ENCODE results near the gene SLC23A2. TPM values are rescaled to one million over a fixed set of nuclear protein-coding genes. Genes with fewer than 3 reads are reported as not detected.

SLC23A2 gene
- total RNA-seq, 1 experiment from 2014 or later, result 14.6 TPM

DNA sequence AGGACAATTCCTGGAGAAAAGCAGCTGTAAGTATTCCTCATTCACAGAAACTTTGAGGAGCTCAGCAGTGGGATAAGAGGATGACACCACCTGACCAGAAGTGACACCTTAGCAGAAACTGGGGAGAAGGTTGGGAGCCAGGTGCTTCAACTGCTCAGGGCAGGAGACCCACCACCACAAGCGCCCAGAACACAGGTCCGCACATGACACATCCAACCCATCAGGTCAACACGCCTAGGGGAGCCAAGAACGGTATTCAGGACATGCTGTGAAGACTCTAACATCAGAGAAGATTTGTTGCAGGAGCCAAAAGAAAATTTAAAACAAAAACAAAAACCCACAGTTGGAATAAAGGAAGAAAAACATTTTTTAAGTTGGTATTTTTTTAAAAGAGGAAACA, 50.5 kb downstream of the SLC23A2 start:
- intact Hi-C loops (cut with micrococcal nuclease; ENCODE audit: unreplicated experiment) (loop anchor here (10.0 kb wide), 1 partner anchor 346 kb away; no protein-coding TSS in a partner anchor), in situ Hi-C loops (cut with HindIII; ENCODE audit: low pct_unique_long_range_greater_than_20kb, low sequenced_read_pairs) (no loop called here)
- Histone ChIP-seq H3K27me3 (ENCODE audit: control insufficient read depth, insufficient read depth, low read length) (no peaks in the 10 kb centered on the region), H3K9me3 (ENCODE audit: control insufficient read depth, insufficient read depth, low read depth, low read length) (no peaks in the 10 kb centered on the region), H3K4me1 (ENCODE audit: control insufficient read depth, insufficient read depth, low read length) (no peaks in the 10 kb centered on the region), H3K36me3 (ENCODE audit: control insufficient read depth, insufficient read depth, low read length) (no peaks in the 10 kb centered on the region), H3K27ac (ENCODE audit: low read length) (no peak overlapping the region), H3K4me3 (ENCODE audit: low read depth in 2 of 2, low read length in 2 of 2) (no peak overlapping the region)
- ChIA-PET CTCF (no interaction called here), POLR2A (no interaction called here)
- no TSS peak for BruUV-seq (replicated peaks)
- no peak for ATAC-seq
- TF ChIP-seq POLR2AphosphoS5 (IDR thresholded peaks at IDR 0.05; ENCODE audit: low read depth, low read length), result no peak
- TF ChIP-seq TCF7L2 (IDR thresholded peaks at IDR 0.05; ENCODE audit: low read depth, low read length), result no peak
- TF ChIP-seq, protein P1, sequence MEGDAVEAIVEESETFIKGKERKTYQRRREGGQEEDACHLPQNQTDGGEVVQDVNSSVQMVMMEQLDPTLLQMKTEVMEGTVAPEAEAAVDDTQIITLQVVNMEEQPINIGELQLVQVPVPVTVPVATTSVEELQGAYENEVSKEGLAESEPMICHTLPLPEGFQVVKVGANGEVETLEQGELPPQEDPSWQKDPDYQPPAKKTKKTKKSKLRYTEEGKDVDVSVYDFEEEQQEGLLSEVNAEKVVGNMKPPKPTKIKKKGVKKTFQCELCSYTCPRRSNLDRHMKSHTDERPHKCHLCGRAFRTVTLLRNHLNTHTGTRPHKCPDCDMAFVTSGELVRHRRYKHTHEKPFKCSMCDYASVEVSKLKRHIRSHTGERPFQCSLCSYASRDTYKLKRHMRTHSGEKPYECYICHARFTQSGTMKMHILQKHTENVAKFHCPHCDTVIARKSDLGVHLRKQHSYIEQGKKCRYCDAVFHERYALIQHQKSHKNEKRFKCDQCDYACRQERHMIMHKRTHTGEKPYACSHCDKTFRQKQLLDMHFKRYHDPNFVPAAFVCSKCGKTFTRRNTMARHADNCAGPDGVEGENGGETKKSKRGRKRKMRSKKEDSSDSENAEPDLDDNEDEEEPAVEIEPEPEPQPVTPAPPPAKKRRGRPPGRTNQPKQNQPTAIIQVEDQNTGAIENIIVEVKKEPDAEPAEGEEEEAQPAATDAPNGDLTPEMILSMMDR (IDR thresholded peaks at IDR 0.05), result no peak
- TF ChIP-seq, protein P2, sequence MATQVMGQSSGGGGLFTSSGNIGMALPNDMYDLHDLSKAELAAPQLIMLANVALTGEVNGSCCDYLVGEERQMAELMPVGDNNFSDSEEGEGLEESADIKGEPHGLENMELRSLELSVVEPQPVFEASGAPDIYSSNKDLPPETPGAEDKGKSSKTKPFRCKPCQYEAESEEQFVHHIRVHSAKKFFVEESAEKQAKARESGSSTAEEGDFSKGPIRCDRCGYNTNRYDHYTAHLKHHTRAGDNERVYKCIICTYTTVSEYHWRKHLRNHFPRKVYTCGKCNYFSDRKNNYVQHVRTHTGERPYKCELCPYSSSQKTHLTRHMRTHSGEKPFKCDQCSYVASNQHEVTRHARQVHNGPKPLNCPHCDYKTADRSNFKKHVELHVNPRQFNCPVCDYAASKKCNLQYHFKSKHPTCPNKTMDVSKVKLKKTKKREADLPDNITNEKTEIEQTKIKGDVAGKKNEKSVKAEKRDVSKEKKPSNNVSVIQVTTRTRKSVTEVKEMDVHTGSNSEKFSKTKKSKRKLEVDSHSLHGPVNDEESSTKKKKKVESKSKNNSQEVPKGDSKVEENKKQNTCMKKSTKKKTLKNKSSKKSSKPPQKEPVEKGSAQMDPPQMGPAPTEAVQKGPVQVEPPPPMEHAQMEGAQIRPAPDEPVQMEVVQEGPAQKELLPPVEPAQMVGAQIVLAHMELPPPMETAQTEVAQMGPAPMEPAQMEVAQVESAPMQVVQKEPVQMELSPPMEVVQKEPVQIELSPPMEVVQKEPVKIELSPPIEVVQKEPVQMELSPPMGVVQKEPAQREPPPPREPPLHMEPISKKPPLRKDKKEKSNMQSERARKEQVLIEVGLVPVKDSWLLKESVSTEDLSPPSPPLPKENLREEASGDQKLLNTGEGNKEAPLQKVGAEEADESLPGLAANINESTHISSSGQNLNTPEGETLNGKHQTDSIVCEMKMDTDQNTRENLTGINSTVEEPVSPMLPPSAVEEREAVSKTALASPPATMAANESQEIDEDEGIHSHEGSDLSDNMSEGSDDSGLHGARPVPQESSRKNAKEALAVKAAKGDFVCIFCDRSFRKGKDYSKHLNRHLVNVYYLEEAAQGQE (IDR thresholded peaks at IDR 0.05; ENCODE audit: insufficient read depth in 1 of 2, low read depth in 2 of 2, low read length in 1 of 2), result no peak
- no peak for TF ChIP-seq SIN3A (IDR thresholded peaks at IDR 0.05; ENCODE audit: borderline replicate concordance, insufficient read depth, low read depth, low read length)
- DNase-seq (ENCODE audit: low read depth, low spot score), result no peak

DNA sequence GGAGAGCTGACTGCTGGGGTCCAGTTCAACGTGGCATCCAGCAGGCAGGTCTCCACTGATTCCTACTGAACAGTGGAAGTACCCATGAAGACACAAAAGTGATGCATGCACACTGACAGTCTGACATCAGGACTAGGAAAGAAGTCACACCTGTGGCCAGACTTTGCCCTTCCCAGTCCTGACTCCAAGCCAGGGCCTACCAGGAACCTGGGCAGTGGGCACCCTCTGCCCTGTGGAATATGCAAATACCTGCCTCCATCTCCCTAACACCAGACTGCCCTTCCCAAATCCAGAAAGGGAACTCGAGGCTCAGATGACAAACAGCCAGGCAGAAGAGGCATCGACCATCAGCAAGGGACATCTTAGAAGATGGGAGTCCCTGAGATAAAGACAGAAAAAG, 50.9 kb downstream of the SLC23A2 start:
- Histone ChIP-seq H3K9me3 (ENCODE audit: control insufficient read depth, insufficient read depth, low read depth, low read length) (no peaks in the 10 kb centered on the region), H3K27me3 (ENCODE audit: control insufficient read depth, insufficient read depth, low read length) (no peaks in the 10 kb centered on the region), H3K4me1 (ENCODE audit: control insufficient read depth, insufficient read depth, low read length) (no peaks in the 10 kb centered on the region), H3K27ac (ENCODE audit: low read length) (no peak overlapping the region), H3K4me3 (ENCODE audit: low read depth in 2 of 2, low read length in 2 of 2) (no peak overlapping the region), H3K36me3 (ENCODE audit: control insufficient read depth, insufficient read depth, low read length) (no peaks in the 10 kb centered on the region)
- intact Hi-C loops (cut with micrococcal nuclease; ENCODE audit: unreplicated experiment) (loop anchor here (10.0 kb wide), 1 partner anchor 346 kb away; no protein-coding TSS in a partner anchor), in situ Hi-C loops (cut with HindIII; ENCODE audit: low pct_unique_long_range_greater_than_20kb, low sequenced_read_pairs) (no loop called here)
- ChIA-PET POLR2A (no interaction called here), CTCF (no interaction called here)
- no TSS peak for BruUV-seq (replicated peaks)
- DNase-seq (ENCODE audit: low read depth, low spot score) (no peak), ATAC-seq (no peak)
- TF ChIP-seq POLR2AphosphoS5 (IDR thresholded peaks at IDR 0.05; ENCODE audit: low read depth, low read length) (no peak), SIN3A (IDR thresholded peaks at IDR 0.05; ENCODE audit: borderline replicate concordance, insufficient read depth, low read depth, low read length) (no peak), TCF7L2 (IDR thresholded peaks at IDR 0.05; ENCODE audit: low read depth, low read length) (no peak)

DNA sequence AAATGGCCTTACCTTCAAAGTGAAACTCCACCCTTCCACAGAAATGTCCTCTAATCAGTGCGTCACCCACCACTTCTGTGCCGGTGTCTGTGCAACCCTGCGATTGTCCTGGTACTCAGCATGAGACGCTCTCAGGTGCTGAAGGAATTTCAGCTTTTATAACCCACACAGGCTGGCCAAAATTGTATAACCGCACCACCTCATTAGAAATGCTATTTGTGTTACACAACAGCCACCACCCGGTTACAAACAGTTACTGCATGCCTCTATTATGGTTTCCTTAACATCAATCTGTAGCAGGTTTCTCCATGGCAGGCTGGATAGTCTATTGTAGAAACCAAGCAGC, 51.5 kb downstream of the SLC23A2 start:
- ChIA-PET POLR2A (no interaction called here), CTCF (no interaction called here)
- Histone ChIP-seq H3K4me1 (ENCODE audit: control insufficient read depth, insufficient read depth, low read length) (no peaks in the 10 kb centered on the region), H3K36me3 (ENCODE audit: control insufficient read depth, insufficient read depth, low read length) (no peaks in the 10 kb centered on the region), H3K27me3 (ENCODE audit: control insufficient read depth, insufficient read depth, low read length) (no peaks in the 10 kb centered on the region), H3K9me3 (ENCODE audit: control insufficient read depth, insufficient read depth, low read depth, low read length) (no peaks in the 10 kb centered on the region), H3K4me3 (ENCODE audit: low read depth in 2 of 2, low read length in 2 of 2) (no peak overlapping the region), H3K27ac (ENCODE audit: low read length) (no peak overlapping the region)
- intact Hi-C loops (cut with micrococcal nuclease; ENCODE audit: unreplicated experiment) (loop anchor here (10.0 kb wide), 1 partner anchor 345 kb away; no protein-coding TSS in a partner anchor), in situ Hi-C loops (cut with HindIII; ENCODE audit: low pct_unique_long_range_greater_than_20kb, low sequenced_read_pairs) (no loop called here)
- ATAC-seq (peak; percentile 89), DNase-seq (ENCODE audit: low read depth, low spot score) (peak; percentile 33)
- TF ChIP-seq, protein P2 (IDR thresholded peaks at IDR 0.05; ENCODE audit: insufficient read depth in 1 of 2, low read depth in 2 of 2, low read length in 1 of 2), result no peak
- TF ChIP-seq TCF7L2 (IDR thresholded peaks at IDR 0.05; ENCODE audit: low read depth, low read length) (no peak), SIN3A (IDR thresholded peaks at IDR 0.05; ENCODE audit: borderline replicate concordance, insufficient read depth, low read depth, low read length) (no peak), POLR2AphosphoS5 (IDR thresholded peaks at IDR 0.05; ENCODE audit: low read depth, low read length) (no peak)
- TF ChIP-seq, protein P1 (IDR thresholded peaks at IDR 0.05), result peak; percentile 73
- BruUV-seq (replicated peaks), result no TSS peak

Data from Panc1 (cell line).